ENCODE measurements around the gene RBKS. TPM values are rescaled to one million over a fixed set of nuclear protein-coding genes. Genes with fewer than 3 reads are reported as not detected.

RBKS gene
- total RNA-seq, 2 donors from 2014 or later = 5.8 to 11.5 TPM

- ATAC-seq (replicated peaks in 1 of 2) = peak; percentile 44 to 75
- Mint-ChIP-seq H3K4me3 (peak overlapping the region in 1 of 2 donors; percentile 42), H3K36me3 (ENCODE audit: insufficient read depth in 2 of 2) (no peaks in the 10 kb centered on the region), H3K9me3 (no peaks in the 10 kb centered on the region), H3K27me3 (ENCODE audit: low read depth) (no peaks in the 10 kb centered on the region), H3K4me1 (ENCODE audit: low read depth) (peaks cover 16% of the 10 kb centered on the region), H3K27ac (peak overlapping the region; percentile 20)
- no peak for DNase-seq
These were observed 80.4 kb downstream of the RBKS start for GRCh38 chr2:27809761-27810241.

GRCh38 chr2:27808984-27809383 lies 81.2 kb downstream of the RBKS start:
- Mint-ChIP-seq H3K27me3 (ENCODE audit: low read depth) (no peaks in the 10 kb centered on the region), H3K9me3 (no peaks in the 10 kb centered on the region), H3K36me3 (ENCODE audit: insufficient read depth in 2 of 2) (no peaks in the 10 kb centered on the region), H3K4me3 (no peak overlapping the region), H3K27ac (no peak overlapping the region), H3K4me1 (ENCODE audit: low read depth) (peaks cover 16% of the 10 kb centered on the region)
- DNase-seq (no peak), ATAC-seq (replicated peaks in 1 of 2) (no peak)

- H3K36me3 Mint-ChIP-seq (ENCODE audit: insufficient read depth in 2 of 2) = no peaks in the 10 kb centered on the region
- H3K4me3 Mint-ChIP-seq = no peak overlapping the region
- H3K27ac Mint-ChIP-seq = no peak overlapping the region
- DNase-seq (no peak), ATAC-seq (replicated peaks in 1 of 2) (no peak)
- H3K9me3 Mint-ChIP-seq = no peaks in the 10 kb centered on the region
- H3K4me1 Mint-ChIP-seq (ENCODE audit: low read depth) = peaks cover 16% of the 10 kb centered on the region
- H3K27me3 Mint-ChIP-seq (ENCODE audit: low read depth) = no peaks in the 10 kb centered on the region
These were observed 81.8 kb downstream of the RBKS start for GRCh38 chr2:27808418-27808817.

GRCh38 chr2:27807476-27807875 lies 82.7 kb downstream of the RBKS start:
- H3K27me3 Mint-ChIP-seq (ENCODE audit: low read depth) = no peaks in the 10 kb centered on the region
- peaks cover 16% of the 10 kb centered on the region for H3K4me1 Mint-ChIP-seq (ENCODE audit: low read depth)
- DNase-seq = peak; percentile 3 to 5
- H3K4me3 Mint-ChIP-seq = no peak overlapping the region
- H3K9me3 Mint-ChIP-seq = no peaks in the 10 kb centered on the region
- no peaks in the 10 kb centered on the region for H3K36me3 Mint-ChIP-seq (ENCODE audit: insufficient read depth in 2 of 2)
- no peak overlapping the region for H3K27ac Mint-ChIP-seq
- no peak for ATAC-seq (replicated peaks in 1 of 2)

GRCh38 chr2:27806311-27807059 lies 83.7 kb downstream of the RBKS start:
- H3K36me3 Mint-ChIP-seq (ENCODE audit: insufficient read depth in 2 of 2) = no peaks in the 10 kb centered on the region
- H3K27me3 Mint-ChIP-seq (ENCODE audit: low read depth) = no peaks in the 10 kb centered on the region
- ATAC-seq (replicated peaks in 1 of 2) = no peak
- no peaks in the 10 kb centered on the region for H3K9me3 Mint-ChIP-seq
- H3K4me1 Mint-ChIP-seq (ENCODE audit: low read depth) = peaks cover 16% of the 10 kb centered on the region
- no peak overlapping the region for H3K27ac Mint-ChIP-seq
- no peak for DNase-seq
- H3K4me3 Mint-ChIP-seq = no peak overlapping the region

- H3K4me3 Mint-ChIP-seq = no peak overlapping the region
- ATAC-seq (replicated peaks in 1 of 2) = no peak
- no peaks in the 10 kb centered on the region for H3K27me3 Mint-ChIP-seq (ENCODE audit: low read depth)
- H3K36me3 Mint-ChIP-seq (ENCODE audit: insufficient read depth in 2 of 2) = no peaks in the 10 kb centered on the region
- H3K4me1 Mint-ChIP-seq (ENCODE audit: low read depth) = peaks cover 16% of the 10 kb centered on the region
- DNase-seq = no peak
- no peak overlapping the region for H3K27ac Mint-ChIP-seq
- no peaks in the 10 kb centered on the region for H3K9me3 Mint-ChIP-seq
These were observed 85.0 kb downstream of the RBKS start for GRCh38 chr2:27805180-27805579.

- H3K36me3 Mint-ChIP-seq (ENCODE audit: insufficient read depth in 2 of 2) = no peaks in the 10 kb centered on the region
- DNase-seq (no peak), ATAC-seq (replicated peaks in 1 of 2) (no peak)
- H3K27me3 Mint-ChIP-seq (ENCODE audit: low read depth) = no peaks in the 10 kb centered on the region
- H3K27ac Mint-ChIP-seq = no peak overlapping the region
- H3K4me3 Mint-ChIP-seq = no peak overlapping the region
- peaks cover 11% of the 10 kb centered on the region for H3K4me1 Mint-ChIP-seq (ENCODE audit: low read depth)
- no peaks in the 10 kb centered on the region for H3K9me3 Mint-ChIP-seq
These were observed 86.0 kb downstream of the RBKS start for GRCh38 chr2:27804146-27804545.

GRCh38 chr2:27803046-27803445 lies 87.1 kb downstream of the RBKS start:
- Mint-ChIP-seq H3K9me3 (no peaks in the 10 kb centered on the region), H3K36me3 (ENCODE audit: insufficient read depth in 2 of 2) (no peaks in the 10 kb centered on the region), H3K27ac (no peak overlapping the region), H3K4me1 (ENCODE audit: low read depth) (peaks cover 7% of the 10 kb centered on the region), H3K4me3 (no peak overlapping the region), H3K27me3 (ENCODE audit: low read depth) (no peaks in the 10 kb centered on the region)
- ATAC-seq (replicated peaks in 1 of 2) (no peak), DNase-seq (no peak)

- no peak overlapping the region for H3K4me3 Mint-ChIP-seq
- no peaks in the 10 kb centered on the region for H3K36me3 Mint-ChIP-seq (ENCODE audit: insufficient read depth in 2 of 2)
- H3K27ac Mint-ChIP-seq = no peak overlapping the region
- no peak for ATAC-seq (replicated peaks in 1 of 2)
- no peaks in the 10 kb centered on the region for H3K9me3 Mint-ChIP-seq
- no peak for DNase-seq
- no peaks in the 10 kb centered on the region for H3K27me3 Mint-ChIP-seq (ENCODE audit: low read depth)
- H3K4me1 Mint-ChIP-seq (ENCODE audit: low read depth) = peaks cover 2% of the 10 kb centered on the region
These were observed 87.6 kb downstream of the RBKS start for GRCh38 chr2:27802547-27802946.

- H3K4me1 Mint-ChIP-seq (ENCODE audit: low read depth) = peaks cover under 1% of the 10 kb centered on the region
- no peaks in the 10 kb centered on the region for H3K27me3 Mint-ChIP-seq (ENCODE audit: low read depth)
- ATAC-seq (replicated peaks in 1 of 2) (no peak), DNase-seq (no peak)
- no peak overlapping the region for H3K4me3 Mint-ChIP-seq
- H3K9me3 Mint-ChIP-seq = peaks cover 0 to under 1% of the 10 kb centered on the region in 2 donors
- H3K27ac Mint-ChIP-seq = no peak overlapping the region
- H3K36me3 Mint-ChIP-seq (ENCODE audit: insufficient read depth in 2 of 2) = no peaks in the 10 kb centered on the region
These were observed 89.3 kb downstream of the RBKS start for GRCh38 chr2:27800856-27801255.

GRCh38 chr2:27799646-27800010 lies 90.6 kb downstream of the RBKS start:
- Mint-ChIP-seq H3K4me3 (no peak overlapping the region), H3K36me3 (ENCODE audit: insufficient read depth in 2 of 2) (no peaks in the 10 kb centered on the region), H3K27ac (no peak overlapping the region), H3K4me1 (ENCODE audit: low read depth) (peaks cover 8% of the 10 kb centered on the region), H3K27me3 (ENCODE audit: low read depth) (no peaks in the 10 kb centered on the region), H3K9me3 (peaks cover 0 to 1% of the 10 kb centered on the region in 2 donors)
- ATAC-seq (replicated peaks in 1 of 2) (no peak), DNase-seq (no peak)

- H3K36me3 Mint-ChIP-seq (ENCODE audit: insufficient read depth in 2 of 2) = no peaks in the 10 kb centered on the region
- H3K9me3 Mint-ChIP-seq = peaks cover 0 to 1% of the 10 kb centered on the region in 2 donors
- ATAC-seq (replicated peaks in 1 of 2) = no peak
- no peak for DNase-seq
- peaks cover 8% of the 10 kb centered on the region for H3K4me1 Mint-ChIP-seq (ENCODE audit: low read depth)
- no peak overlapping the region for H3K27ac Mint-ChIP-seq
- H3K27me3 Mint-ChIP-seq (ENCODE audit: low read depth) = no peaks in the 10 kb centered on the region
- H3K4me3 Mint-ChIP-seq = no peak overlapping the region
These were observed 91.1 kb downstream of the RBKS start for GRCh38 chr2:27798948-27799645.

- Mint-ChIP-seq H3K9me3 (peaks cover 0 to 1% of the 10 kb centered on the region in 2 donors), H3K4me3 (no peak overlapping the region), H3K27me3 (ENCODE audit: low read depth) (no peaks in the 10 kb centered on the region), H3K27ac (no peak overlapping the region), H3K4me1 (ENCODE audit: low read depth) (peaks cover 8% of the 10 kb centered on the region), H3K36me3 (ENCODE audit: insufficient read depth in 2 of 2) (no peaks in the 10 kb centered on the region)
- DNase-seq (no peak), ATAC-seq (replicated peaks in 1 of 2) (no peak)
These were observed 91.7 kb downstream of the RBKS start for GRCh38 chr2:27798486-27798885.

All from activated T-cell treated with anti-CD3 and anti-CD28 coated beads, Interleukin-2, amount 50 U/mL, for 72 hours (primary cell).